Measurements from ENCODE around the gene AJUBA.
"Not testable (repeated sequence)": the region's sequence is repeated elsewhere in the genome, so short reads cannot be mapped to it uniquely, and the experiment has no call there.

Gene AJUBA

DNA sequence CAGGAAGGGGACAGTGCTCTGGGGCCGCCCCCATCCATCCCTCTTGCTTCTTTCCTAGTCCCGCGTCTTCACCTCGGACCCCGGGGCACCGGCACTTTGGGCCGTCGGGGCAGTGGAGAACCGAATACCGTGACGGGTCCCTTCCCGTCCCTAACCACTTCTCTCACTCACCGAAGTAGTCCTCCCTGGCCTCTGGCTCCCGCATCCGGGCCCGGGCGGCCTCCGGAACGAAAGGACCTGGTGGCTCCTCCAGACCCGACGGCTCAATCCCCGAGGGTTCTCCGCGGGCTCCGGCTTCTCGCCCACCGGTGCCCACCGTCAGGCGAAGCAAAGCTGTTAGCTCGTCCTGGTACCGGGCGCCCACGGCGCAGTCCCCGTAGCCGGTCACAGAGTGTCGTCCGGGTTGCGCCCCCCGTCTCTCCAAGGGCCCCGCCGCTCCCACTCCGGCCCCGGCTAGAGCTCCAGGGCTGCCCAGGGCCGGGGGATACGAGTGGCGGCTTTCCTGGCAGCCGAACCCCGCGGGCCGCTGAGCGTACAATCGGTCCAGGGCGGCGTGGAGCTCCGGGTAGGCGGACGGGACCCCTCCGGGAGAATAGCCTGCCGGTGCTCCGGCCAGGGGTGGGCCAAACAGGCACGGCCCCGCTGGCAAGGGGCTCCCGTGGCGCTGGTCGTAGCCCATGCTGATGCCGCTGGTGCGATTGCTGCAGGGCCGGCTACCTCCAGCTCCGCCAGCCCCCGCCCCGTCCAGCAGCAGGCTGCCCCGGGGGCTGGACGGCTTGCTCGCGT is 1.1 kb downstream of the AJUBA start:
- no peak for DNase-seq (ENCODE audit: low read depth in 2 of 2)

DNA sequence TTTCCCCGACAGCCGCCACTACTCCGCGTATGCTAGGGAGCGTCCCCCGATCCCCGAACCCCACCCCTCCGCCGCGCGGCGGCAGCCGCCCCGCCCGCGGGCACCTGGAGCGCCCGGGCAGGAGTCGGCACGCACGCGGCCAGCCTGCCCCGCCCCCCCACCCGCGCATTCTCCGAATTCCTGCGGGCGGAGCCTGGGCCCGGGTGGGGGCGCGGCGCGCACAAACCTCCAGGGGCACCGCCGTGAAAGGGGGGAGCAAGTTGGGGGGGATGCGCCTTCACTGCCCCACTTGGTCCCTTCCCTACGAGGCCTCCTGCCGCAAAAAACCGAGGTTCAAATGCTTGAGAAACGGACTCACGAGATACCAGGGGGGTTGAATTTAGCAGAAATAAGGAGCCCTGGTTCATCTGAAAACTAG is 1.7 kb downstream of the AJUBA start:
- DNase-seq (ENCODE audit: low read depth in 2 of 2) = peak in 1 of 2 experiments; percentile 18

DNA sequence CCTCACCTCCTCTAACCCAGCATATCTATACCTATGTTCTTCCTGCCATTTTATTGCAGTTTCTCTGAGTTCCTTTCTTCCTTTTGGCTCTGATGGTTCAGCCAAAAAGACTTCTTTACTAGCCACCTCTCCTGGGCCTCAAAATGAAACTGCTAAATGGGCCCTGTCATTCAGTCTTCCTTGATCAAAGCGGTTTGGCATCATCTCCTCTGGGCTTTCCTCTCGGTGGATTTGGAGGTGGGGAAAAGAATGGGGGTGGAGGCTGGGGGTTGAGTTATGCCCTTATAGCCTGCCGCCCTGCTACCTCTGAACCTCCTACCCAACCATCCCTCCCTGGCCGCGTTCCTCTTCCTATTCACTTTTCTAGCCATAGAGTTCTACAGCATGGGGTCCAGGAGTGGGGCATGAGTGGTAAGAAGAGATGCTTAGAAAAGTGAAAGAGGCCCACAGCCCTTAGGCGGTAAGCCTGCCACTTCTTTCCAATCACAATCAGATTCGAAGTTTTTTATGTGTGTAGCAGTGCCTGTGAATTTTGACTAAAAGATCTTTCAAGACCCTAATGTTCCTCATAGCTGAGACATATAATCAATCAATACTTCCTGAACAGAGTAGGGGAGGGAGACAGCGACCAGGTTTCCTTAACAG is 2.5 kb downstream of the AJUBA start:
- no peak for DNase-seq (ENCODE audit: low read depth in 2 of 2)

DNA sequence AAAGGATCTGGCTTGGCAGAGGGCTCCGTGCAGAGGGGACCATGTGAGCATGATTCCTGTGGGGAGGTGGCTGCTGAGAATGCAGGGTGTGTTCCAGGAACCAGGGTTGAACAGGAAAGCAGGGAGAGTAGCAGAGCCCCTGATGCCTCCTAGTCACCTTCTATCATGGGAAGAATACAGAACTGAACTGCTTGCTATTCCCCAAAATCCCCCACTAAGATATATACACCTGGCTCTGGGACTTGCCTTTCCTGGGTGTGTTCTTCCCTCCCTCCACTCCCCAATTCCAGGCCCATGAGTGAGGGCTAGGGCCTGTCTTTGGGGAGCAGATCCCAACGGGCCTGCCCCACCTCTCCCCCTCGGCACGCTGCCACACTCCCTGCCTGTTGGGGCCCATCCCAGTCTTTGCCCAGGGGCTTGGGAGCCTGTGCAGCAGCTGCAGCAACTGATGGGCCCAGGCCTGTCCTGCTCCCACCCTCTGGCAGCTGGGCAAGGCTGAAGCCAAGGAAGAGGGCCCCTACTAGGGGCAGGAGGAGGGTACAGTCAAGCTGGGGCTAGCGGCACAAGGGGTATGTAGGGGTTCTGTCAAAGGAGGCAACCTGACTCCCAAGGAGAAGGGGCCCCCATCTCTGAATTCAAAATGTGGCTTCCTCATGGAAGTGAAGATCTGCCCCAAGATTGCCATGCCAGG is 3.2 kb downstream of the AJUBA start:
- no peak for DNase-seq (ENCODE audit: low read depth in 2 of 2)

DNA sequence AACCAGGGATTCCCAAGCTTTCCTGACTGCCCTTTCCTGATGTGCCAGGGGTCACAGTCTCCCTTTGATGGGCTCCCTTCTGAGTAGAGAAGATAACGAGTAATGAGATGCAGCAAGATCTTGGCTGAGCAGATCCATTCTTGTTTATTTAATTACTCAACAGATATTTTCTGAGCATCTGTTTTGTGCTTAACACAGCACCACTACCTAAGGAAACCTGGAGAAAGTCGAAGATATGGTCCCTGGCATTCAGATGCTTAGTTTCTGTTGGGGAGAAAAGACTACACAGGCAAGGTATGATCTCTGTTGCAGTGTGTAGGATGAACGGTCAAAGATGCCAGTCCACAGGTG is 3.9 kb downstream of the AJUBA start:
- no peak for DNase-seq (ENCODE audit: low read depth in 2 of 2)

DNA sequence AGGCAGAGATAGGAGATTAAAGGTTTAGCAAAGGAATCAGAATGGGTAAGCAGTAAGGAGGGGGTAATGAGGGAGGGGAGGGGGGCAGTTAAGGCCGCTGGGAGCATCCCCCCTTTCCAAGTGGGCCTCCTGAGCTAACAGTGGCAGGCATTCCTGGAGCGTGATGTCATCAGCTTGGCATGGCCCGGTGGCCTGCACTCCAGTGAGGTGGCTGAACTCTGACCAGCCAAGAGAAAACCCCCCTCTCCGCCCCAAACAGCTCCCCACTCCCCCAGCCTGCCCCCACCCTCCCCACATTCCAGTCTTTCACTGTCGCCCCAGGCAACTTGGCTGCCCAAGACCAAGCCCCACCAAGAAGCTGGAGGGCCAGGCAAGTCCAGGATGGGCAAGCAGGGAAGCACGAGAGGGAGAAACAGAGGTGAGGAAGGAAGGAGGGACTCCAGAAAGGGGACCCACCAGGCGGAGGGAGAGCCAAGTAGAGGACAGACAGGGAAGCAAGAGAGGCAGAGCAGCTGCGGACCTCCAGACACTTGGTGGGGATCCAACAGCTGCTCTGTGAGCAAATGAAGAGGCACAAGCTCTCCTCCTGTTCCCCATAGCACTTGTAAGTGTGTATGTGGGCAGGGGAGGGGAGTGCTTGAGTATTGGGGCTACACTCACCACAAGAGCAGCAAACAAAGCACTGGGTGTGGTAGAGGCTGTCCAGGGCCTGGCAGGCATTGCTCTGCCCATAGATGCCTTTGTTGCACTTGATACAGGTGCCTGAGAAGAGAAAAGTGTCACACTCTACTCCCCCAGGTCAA is 4.5 kb downstream of the AJUBA start:
- no peak for DNase-seq (ENCODE audit: low read depth in 2 of 2)

DNA sequence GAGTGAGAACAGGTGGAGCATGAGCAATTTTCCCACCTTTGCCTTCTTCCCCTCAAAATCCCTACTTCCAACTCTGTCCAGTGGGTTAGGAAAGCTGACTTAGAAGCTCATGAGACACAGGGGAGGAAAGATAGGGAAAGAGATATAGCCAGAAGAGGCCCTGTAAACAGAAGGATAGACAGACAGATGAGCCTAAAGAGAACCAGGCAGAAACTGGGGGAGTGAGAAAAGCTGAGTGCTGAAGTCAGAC is 5.0 kb downstream of the AJUBA start:
- DNase-seq (ENCODE audit: low read depth in 2 of 2) = no peak

DNA sequence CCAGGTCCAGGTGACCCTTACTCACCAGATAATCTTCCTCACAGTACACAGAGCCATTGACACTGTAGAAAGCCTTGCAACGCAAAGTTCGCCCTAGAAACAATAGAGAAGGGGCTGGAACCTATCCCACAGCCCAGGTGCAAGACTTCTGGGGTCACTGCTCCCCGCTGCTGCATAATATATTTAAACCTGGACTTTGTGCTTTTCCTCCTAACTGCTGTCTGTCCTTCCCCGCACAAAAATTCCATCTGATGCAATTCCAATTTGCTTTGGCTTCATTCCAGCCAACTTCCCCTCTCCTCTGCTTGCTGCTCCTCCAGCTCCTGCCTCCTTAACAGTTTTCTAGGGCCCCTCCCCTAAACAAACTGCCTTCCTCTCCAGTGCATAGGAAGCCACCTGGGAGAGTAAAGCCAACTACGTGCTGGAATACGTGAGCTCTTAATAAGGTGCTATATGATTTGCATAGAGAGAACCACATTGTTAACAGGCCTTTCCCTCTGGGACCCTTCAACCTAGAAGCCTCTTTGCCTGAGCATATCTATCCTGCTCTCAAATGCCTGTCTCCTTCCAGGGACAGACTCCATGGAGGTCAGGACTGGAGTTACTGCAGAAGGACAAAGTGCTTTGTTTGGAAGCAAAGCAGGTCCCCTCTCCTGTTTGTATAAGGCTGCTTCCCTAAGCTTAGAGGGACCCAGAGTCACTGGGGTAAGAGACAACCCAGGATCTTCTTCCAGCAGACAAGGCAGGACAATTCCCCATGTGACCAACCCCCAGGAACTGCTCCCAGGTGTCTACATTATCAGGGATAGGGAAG is 5.5 kb downstream of the AJUBA start:
- DNase-seq (ENCODE audit: low read depth in 2 of 2) = no peak

DNA sequence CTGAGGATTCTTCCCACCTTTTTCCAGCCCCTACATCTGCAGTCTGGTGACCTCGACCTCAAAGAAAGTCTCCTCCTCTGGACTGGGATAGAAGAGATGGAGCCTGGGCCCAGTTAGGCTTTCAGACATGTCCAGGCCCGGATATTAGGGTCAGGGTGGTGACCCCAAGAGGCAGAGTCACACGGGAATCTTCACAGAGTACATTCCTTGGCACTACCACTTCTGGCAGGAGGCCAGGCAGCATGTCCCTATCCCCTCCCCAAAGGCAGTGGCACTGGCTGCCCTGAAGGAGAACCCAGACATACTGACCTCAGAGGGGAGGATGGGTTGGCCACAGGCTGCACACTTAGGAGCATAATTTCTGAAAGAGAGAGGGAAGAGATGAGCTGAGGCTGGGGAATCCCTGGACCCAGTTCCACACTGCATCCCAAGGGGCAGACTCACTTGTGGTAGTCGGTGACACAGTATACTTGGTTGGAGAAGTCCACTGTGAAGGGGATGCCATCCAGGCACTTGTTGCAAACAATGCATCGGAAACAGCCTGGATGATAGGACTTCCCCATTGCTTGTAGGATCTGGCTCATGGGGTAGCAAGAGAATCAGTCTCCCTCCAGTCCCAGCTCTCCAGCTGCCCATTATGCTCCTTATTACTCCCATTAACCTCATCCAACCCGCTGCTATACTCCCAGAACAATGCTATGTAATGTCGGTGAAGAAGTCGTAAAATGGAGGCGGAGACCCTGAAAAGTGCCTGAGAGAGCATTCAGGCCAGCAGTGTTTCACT is 7.6 kb downstream of the AJUBA start:
- DNase-seq (ENCODE audit: low read depth in 2 of 2) = no peak

DNA sequence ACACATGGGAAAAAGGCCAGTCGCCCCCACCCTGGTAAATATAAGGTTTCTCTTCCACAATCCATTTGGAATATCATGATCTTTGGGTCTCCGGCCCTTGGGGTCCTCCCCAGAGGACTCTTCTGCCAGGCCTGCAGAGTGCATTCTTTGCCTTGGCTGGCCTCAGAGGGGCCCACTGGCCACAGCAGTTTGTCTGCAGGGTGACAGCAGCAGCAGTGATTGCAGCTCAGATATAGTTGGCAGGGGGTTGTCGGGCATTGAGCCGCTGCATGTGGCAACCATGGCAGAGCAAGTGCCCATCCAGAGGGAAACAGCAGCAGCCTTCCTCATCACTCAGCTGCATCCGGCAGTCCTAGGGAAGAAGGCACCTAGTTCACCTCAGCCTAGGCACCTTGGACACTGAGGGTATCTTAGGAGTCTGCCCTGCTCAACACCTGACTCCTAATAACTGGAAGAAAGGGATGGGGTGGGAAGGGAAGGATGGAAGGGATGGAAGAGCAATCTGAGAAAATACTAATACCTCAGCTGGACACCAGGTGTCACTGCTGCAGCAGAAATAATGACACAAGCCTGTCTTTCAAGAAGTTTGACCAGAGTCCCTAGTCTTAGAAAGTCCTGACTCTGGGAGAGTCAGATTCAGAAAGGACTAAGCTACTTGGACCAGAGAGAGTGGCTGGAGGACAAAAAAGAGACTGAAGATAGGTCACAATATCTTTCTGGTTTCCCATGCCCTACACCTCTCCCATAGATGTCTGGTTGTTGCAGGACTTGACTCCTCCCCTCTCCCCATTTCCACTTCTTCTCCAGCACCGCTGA is 8.9 kb downstream of the AJUBA start:
- DNase-seq (ENCODE audit: low read depth in 2 of 2) = peak in 1 of 2 experiments; percentile 30

DNA sequence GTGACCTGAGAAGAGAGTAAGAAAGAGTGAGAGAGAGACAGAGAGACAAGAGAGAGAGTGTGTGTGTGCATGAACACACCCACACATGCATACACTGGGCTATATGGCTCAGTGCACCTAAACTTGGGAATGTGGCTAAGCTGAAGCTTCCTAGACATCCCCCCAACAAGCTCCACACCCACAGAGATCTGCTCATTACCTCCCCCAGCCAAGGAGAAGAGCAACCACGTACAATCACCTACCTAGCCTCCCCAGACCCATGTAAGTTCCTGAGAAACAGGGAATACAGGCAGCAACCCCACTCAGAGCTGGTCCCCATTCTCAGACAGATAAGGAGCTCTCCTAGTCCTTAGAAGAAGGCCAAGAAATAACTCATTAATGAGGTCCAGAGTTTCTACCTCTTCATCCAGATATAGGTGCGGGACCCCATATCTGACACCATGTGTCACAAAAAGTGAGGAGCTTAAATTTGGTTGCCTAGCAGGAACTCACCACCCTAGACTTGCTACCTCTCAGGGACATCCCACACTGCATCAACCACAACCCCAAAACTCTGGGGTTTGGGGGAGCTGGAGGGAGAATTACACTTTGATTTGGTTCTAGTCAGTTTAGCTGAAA is 9.9 kb downstream of the AJUBA start:
- no peak for DNase-seq (ENCODE audit: low read depth in 2 of 2)

DNA sequence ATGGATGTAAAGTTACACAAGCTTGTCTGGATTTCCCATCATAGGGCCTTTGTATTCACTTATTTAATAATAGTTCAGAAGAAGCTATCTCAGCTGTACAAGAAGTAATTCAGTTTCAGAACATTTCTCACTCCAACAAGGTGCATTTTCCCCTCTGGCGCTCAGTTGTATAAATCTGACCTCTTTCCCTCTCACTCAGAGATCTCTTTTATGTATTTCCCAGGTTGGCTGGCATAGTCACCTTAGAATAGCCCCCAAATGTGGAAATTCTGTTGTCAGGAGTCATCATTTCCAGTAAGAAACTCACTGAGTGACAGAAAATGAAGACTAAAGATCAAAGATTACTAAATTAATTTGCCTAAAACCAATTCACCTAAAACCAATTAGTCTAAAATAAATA is 11.2 kb downstream of the AJUBA start:
- DNase-seq (ENCODE audit: low read depth in 2 of 2) = no peak

DNA sequence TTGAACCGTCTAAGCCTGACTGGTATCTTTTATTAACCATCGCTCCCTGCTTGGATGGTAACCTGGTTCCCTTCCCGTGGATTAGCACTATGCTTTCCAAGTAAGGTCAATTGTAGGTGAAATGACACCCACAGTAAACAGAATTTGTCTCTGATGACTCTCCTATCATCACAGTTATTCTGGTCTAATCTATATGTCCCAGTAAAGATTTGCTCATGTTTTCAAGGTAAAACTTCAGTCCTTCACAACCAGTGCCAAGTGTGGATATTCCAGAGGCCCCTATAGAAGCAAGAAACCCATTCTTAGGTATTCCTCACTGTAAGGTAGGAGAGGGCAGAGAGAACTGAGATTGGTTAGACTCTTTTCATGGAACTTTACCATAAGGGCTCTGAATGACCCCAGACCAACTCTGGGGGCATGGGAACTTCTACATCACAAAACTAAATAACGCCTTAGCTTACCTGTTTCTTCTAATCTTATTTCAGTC is 15.5 kb downstream of the AJUBA start:
- DNase-seq (ENCODE audit: low read depth in 2 of 2) = no peak

DNA sequence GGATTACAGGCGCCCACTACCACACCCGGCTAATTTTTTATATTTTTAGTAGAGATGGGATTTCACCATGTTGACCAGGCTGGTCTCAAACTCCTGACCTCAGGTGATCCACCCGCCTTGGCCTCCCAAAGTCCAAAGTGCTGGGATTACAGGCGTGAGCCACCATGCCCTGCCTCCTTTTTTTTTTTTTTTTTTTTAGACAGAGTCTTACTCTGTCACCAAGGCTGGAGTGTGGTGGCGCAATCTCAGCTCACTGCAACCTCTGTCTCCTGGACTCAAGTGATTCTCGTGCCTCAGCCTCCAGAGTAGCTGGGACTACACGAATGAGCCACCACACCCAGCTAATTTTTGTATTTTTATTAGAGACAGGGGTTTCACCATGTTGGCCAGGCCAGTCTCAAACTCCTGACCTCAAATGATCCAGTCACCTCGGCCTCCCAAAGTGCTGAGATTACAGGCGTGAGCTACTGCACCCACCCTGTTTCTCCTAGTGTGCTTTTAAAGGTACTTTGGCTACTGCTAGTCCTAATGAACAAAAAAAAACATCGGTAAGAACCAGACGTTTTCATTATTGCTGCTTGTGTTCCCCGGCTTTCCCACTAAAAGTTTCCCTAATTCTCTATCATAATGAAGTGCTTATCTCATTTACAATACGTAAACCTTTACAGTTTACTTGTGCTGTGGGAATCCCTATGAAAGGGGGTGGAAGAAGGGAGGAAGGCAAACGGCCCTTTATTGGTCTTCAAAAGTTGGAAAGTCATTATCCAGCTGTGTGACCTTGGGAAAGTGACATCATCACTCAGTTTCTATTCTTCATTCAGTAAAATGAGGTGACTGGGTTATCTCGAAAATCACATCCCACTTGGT is 16.2 kb downstream of the AJUBA start:
- DNase-seq (ENCODE audit: low read depth in 2 of 2) = not testable (repeated sequence)

DNA sequence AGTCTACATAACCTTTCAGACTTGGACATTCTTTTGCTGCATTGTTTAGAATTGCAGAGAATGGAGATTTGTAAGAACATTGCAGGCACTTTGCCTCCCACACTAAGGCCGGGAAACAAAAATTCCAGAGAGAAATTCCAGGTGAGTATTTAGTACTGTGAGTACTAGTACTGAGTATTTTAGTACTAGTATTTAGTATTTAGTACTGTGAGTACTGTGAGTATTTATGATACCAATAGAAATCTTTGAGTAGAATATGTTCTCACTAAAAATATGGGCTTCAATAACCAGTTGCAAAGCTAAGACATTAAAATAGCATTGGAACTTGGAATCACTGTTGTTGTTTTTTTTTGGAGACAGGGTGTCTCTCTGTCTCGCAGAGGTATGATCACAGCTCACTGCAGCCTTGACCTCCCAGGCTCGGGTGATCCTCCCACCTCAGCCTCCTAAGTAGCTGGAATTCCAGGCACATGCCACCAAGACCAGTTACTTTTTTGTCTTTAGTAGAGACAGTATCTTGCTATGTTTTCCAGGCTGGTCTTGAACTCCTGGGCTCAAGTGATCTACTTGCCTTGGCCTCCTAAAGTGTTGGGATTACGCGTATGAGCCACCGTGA is 20.2 kb downstream of the AJUBA start:
- DNase-seq (ENCODE audit: low read depth in 2 of 2) = no peak

DNA sequence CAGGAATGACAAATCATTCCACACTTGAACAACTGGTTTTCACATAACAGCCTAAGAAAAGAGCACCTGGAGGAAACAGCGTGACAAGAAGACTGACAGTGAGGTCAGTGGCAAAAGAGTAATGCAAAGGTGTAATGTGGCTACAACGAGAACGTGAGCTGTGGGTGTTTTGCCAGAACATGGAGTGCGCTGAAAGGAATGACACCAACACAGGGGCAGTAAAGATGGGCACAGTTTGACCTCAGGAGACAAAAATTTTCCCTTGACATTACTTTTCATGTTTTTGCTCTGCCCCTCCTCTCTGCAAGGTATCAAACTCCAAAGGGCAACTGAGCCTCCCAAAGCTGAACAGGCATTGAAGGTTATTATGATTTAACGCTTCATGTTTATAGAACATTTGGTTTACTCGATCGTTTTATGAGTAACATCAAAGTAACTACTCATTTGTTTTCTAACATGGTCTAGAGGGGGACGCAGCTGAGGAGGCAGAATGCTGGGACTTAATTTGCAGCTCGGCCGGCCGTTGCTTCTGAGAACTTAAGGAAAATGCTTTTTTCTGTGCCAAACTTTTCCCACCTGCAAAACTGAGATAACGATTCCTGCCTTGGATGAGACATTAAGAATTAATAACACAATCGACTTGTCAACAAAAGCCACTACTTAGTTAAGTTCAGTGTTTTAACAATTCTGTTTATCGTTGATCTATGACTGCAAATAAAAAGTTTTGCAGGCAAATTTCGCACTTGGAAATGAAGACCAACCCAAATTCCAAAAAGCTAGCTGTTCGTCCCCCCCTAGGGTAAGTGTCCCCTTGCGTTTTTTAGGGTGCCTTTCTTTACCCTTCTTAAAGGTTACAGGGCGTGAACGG is 26.4 kb downstream of the AJUBA start:
- no peak for DNase-seq (ENCODE audit: low read depth in 2 of 2)

DNA sequence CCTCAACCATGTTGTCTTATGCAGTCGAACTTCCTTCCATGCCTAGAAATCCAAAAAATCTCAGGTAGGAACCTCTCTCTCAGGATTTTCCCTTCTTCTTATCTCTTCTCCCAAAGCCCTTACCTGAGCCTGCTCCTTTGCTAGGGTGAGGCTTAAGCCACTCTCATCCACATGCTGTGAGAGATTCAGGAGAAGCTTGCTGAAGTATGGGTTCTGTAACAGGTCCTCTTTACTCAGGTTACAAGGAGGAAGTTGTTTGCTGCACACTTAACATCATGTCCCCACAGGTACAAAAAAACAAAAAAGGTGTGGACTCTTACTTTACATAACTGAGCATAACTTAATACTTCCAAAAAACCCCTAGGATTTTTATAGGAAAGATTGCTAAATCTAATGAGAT is 29.9 kb downstream of the AJUBA start:
- no peak for DNase-seq (ENCODE audit: low read depth in 2 of 2)
